ACC112 (cell line): ENCODE results near the gene MTARC2.
"Not testable (repeated sequence)": the region's sequence is repeated elsewhere in the genome, so short reads cannot be mapped to it uniquely, and the experiment has no call there.

ENCODE experiments used
- H2AFZ ChIP-seq: fragments of 200-600 bp; sonication (generic); one replicate; pipeline ENCODE4 v1.6.0; 2017; ENCODE audit warnings: antibody characterized with exemption, low read length; ENCODE audit not compliant: unreplicated experiment
- H3K27ac ChIP-seq: fragments of 200-600 bp; sonication (generic); 2 replicates; pipeline ENCODE4 v1.5.1; 2014; ENCODE audit warnings: low read depth, mild to moderate bottlenecking, antibody characterized with exemption, low read length, moderate library complexity
- H3K27me3 ChIP-seq: fragments of 200-600 bp; sonication (generic); 2 replicates; pipeline ENCODE4 v1.6.1; 2014; ENCODE audit warnings: mild to moderate bottlenecking, antibody characterized with exemption, low read length, moderate library complexity, mixed read lengths; ENCODE audit not compliant: insufficient read depth
- H3K36me3 ChIP-seq: fragments of 200-600 bp; sonication (generic); 2 replicates; pipeline ENCODE4 v1.6.1; 2016; ENCODE audit warnings: mild to moderate bottlenecking, antibody characterized with exemption, low read length, moderate library complexity, mixed read lengths; ENCODE audit not compliant: insufficient read depth
- H3K4me1 ChIP-seq: fragments of 200-600 bp; sonication (generic); one replicate; pipeline ENCODE4 v1.6.1; 2016; ENCODE audit warnings: low read length, mixed read lengths; ENCODE audit not compliant: insufficient read depth, unreplicated experiment, control insufficient read depth
- H3K4me3 ChIP-seq: fragments of 200-600 bp; sonication (generic); 2 replicates; pipeline ENCODE4 v1.5.1; 2014; ENCODE audit warnings: mild to moderate bottlenecking, low read depth, low read length
- H3K79me2 ChIP-seq: fragments of 200-600 bp; sonication (generic); one replicate; pipeline ENCODE4 v1.6.0; 2016; ENCODE audit warnings: low read length; ENCODE audit not compliant: control insufficient read depth, unreplicated experiment, insufficient read depth

The MTARC2 gene

GRCh38 chr1:220732137-220732536, 16.0 kb upstream of the MTARC2 start:
- H3K4me1 ChIP-seq: peaks cover 28% of the 10 kb centered on the region
- H2AFZ ChIP-seq: peak overlapping the region; percentile 70
- no peaks in the 10 kb centered on the region for H3K79me2 ChIP-seq
- no peaks in the 10 kb centered on the region for H3K36me3 ChIP-seq
- H3K27me3 ChIP-seq: no peaks in the 10 kb centered on the region
- H3K4me3 ChIP-seq: no peak overlapping the region
- H3K27ac ChIP-seq: no peak overlapping the region

- no peaks in the 10 kb centered on the region for H3K27me3 ChIP-seq
- H3K27ac ChIP-seq: peak overlapping the region; percentile 43
- H3K79me2 ChIP-seq: no peaks in the 10 kb centered on the region
- no peaks in the 10 kb centered on the region for H3K36me3 ChIP-seq
- no peak overlapping the region for H3K4me3 ChIP-seq
- peak overlapping the region; percentile 70 for H2AFZ ChIP-seq
- H3K4me1 ChIP-seq: peaks cover 28% of the 10 kb centered on the region
Measured at GRCh38 chr1:220732621-220733020, 15.5 kb upstream of the MTARC2 start.

DNA sequence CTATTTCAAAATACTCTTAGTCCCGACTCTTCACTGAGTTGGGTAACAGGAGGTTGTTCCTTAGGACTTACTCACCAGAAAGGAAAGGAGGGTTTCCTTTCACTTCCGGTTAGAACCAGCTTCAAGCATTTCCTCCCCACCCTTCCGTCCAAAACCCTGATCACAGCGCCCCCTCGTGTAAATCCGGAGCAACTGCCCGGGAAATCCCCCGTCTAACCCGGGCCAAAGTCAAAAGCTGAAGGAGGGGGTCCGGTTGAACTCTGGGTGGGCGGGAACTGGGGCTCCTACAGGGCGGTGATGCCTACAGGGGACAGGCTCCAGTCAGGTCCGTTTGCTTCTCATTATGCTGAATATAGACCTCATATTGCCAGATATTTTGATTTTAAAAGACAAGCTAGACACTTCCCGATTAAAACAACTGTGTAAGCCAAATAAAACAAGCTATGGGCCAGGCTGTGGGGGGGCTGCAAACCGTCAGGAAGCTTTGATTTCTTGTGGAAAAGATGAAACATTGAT, 15.0 kb upstream of the MTARC2 start:
- Histone ChIP-seq H3K27ac (peak overlapping the region; percentile 50), H3K36me3 (no peaks in the 10 kb centered on the region), H2AFZ (peak overlapping the region; percentile 93), H3K4me3 (peak overlapping the region; percentile 52), H3K79me2 (no peaks in the 10 kb centered on the region), H3K4me1 (peaks cover 28% of the 10 kb centered on the region), H3K27me3 (no peaks in the 10 kb centered on the region)

GRCh38 chr1:220734571-220735326, 13.4 kb upstream of the MTARC2 start:
- H3K4me3 ChIP-seq: no peak overlapping the region
- H3K27ac ChIP-seq: peak overlapping the region; percentile 50
- no peaks in the 10 kb centered on the region for H3K27me3 ChIP-seq
- no peaks in the 10 kb centered on the region for H3K79me2 ChIP-seq
- H3K4me1 ChIP-seq: peaks cover 28% of the 10 kb centered on the region
- no peaks in the 10 kb centered on the region for H3K36me3 ChIP-seq
- H2AFZ ChIP-seq: peak overlapping the region; percentile 51

DNA sequence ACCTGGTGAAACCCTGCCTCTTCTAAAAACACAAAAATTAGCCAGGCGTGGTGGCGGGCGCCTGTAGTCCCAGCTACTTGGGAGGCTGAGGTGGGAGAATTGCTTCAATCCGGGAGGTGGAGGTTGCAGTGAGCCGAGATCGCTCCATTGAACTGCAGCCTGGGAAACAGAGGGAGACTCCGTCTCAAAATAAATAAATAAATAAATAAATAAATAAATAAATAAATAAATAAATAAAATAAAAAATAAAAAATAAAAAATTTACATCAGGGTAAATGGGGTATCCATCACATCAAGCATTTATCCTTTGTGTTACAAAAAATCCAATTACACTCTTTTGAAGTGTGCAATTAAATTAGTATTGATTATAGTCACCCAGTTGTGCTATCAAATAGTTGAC, 11.8 kb upstream of the MTARC2 start:
- H3K36me3 ChIP-seq, H3K79me2 ChIP-seq, H3K4me3 ChIP-seq, H2AFZ ChIP-seq, H3K27me3 ChIP-seq, H3K27ac ChIP-seq: not testable (repeated sequence)
- H3K4me1 ChIP-seq: peaks cover 28% of the 10 kb centered on the region

DNA sequence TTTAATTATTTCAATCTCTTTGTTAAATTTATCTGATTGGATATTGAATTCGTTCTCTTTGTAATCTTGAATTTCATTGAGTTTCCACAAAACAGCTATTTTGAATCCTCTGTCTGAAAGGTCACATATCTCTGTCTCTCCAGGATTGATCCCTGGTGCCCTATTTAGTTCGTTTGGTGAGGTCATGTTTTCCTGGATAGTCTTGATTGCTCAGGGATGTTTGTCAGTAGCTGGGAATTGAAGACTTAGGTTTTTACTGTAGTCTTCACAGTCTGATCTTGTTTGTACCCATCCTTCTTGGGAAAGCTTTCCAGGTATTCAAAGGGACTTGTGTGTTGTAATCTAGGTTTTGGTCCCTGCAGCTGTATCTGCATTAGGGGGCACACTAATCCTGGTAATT, 6.8 kb upstream of the MTARC2 start:
- Histone ChIP-seq H3K27ac (no peak overlapping the region), H3K36me3 (no peaks in the 10 kb centered on the region), H3K79me2 (no peaks in the 10 kb centered on the region), H3K27me3 (no peaks in the 10 kb centered on the region), H3K4me3 (no peak overlapping the region), H2AFZ (no peak overlapping the region), H3K4me1 (no peaks in the 10 kb centered on the region)

- Histone ChIP-seq H3K4me1 (no peaks in the 10 kb centered on the region), H3K79me2 (no peaks in the 10 kb centered on the region), H3K36me3 (no peaks in the 10 kb centered on the region), H3K4me3 (no peak overlapping the region), H3K27ac (no peak overlapping the region), H2AFZ (no peak overlapping the region), H3K27me3 (no peaks in the 10 kb centered on the region)
Measured at GRCh38 chr1:220741825-220742224, 6.3 kb upstream of the MTARC2 start.

GRCh38 chr1:220742520-220742919, 5.6 kb upstream of the MTARC2 start:
- Histone ChIP-seq H2AFZ (no peak overlapping the region), H3K27me3 (no peaks in the 10 kb centered on the region), H3K4me1 (no peaks in the 10 kb centered on the region), H3K27ac (no peak overlapping the region), H3K79me2 (no peaks in the 10 kb centered on the region), H3K4me3 (no peak overlapping the region), H3K36me3 (no peaks in the 10 kb centered on the region)

DNA sequence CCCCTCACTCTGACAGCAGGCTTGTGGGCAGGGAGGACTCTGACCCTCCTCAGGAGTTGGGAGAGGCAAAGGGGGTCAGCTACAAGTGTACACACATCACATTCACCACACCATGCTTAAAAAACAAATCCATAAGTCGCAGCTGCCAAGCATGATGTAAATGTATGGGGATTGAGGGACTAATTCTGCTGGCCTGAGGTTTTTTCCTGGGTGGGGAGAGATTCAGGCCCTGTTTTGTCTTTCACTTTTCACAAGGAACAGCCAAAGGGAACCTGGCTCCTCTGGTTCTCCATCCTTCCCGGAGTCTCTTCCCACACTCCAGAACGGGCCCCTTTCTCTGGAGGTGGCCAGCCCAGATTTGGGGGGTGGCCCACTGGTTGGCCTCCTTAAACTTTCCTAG, 1.3 kb upstream of the MTARC2 start:
- Histone ChIP-seq H3K27me3 (no peaks in the 10 kb centered on the region), H3K79me2 (peaks cover 5% of the 10 kb centered on the region), H2AFZ (peak overlapping the region; percentile 95), H3K36me3 (no peaks in the 10 kb centered on the region), H3K4me1 (no peaks in the 10 kb centered on the region), H3K27ac (no peak overlapping the region), H3K4me3 (no peak overlapping the region)

GRCh38 chr1:220747437-220748088, 559 bp upstream of the MTARC2 start:
- no peak overlapping the region for H3K27ac ChIP-seq
- H3K4me1 ChIP-seq: no peaks in the 10 kb centered on the region
- H3K27me3 ChIP-seq: no peaks in the 10 kb centered on the region
- peaks cover 5% of the 10 kb centered on the region for H3K79me2 ChIP-seq
- H3K4me3 ChIP-seq: peak overlapping the region; percentile 90
- H2AFZ ChIP-seq: peak overlapping the region; percentile 95
- H3K36me3 ChIP-seq: no peaks in the 10 kb centered on the region

- peak overlapping the region; percentile 90 for H3K4me3 ChIP-seq
- H3K79me2 ChIP-seq: peaks cover 5% of the 10 kb centered on the region
- H2AFZ ChIP-seq: peak overlapping the region; percentile 95
- H3K36me3 ChIP-seq: no peaks in the 10 kb centered on the region
- no peaks in the 10 kb centered on the region for H3K4me1 ChIP-seq
- H3K27ac ChIP-seq: no peak overlapping the region
- H3K27me3 ChIP-seq: no peaks in the 10 kb centered on the region
Measured at GRCh38 chr1:220748936-220749335, 814 bp downstream of the MTARC2 start.
